ENCODE data around the gene CEACAM19. TPM values are rescaled to one million over a fixed set of nuclear protein-coding genes. Genes with fewer than 3 reads are reported as not detected.

Gene CEACAM19
- total and polyA plus RNA-seq, 2 of the 13 experiments (the other 11 are each of a cell fraction or from before 2014, with no cell fraction given): 1.3 to 4.0 TPM

DNA sequence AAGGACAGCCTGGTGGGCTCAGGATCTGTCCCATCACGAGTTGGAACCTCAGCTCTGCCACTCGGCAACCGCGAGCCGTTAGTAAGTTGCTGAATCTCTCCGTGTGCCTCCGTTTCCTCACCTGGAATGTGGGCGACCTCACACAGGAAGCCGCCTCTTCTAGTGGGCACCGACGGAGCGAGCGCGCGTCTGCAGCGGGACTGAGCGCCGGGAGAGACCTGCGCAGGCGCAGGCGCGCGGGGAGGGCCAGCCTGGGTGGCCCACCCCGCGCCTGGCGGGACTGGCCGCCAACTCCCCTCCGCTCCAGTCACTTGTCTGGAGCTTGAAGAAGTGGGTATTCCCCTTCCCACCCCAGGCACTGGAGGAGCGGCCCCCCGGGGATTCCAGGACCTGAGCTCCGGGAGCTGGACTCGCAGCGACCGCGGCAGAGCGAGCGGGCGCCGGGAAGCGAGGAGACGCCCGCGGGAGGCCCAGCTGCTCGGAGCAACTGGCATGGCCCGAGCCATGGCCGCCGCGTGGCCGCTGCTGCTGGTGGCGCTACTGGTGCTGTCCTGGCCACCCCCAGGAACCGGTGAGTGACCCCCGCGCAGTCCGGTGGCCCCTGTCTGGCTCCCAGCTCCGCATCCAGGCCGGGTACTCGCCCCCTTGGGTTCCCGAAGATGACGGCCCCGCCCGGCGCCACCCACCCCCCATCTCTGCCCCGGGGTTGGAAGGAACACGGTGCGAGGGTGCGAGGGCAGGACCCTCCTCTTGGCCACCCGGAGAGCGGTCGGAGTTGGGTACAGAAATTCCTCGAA is 27.5 kb upstream of the CEACAM19 start, which contains the start of gene PVR (continued):
- TF ChIP-seq ZBED4 (CRISPR knock-in tag; IDR thresholded peaks at IDR 0.05; ENCODE audit: borderline replicate concordance) (no peak), NFE2L2 (IDR thresholded peaks at IDR 0.05; ENCODE audit: low read length) (no peak), SRSF4 (IDR thresholded peaks at IDR 0.05; ENCODE audit: low read depth, low read length, poor library complexity, severe bottlenecking) (no peak), HNRNPLL (IDR thresholded peaks at IDR 0.05; ENCODE audit: low read depth, low read length, poor library complexity, severe bottlenecking) (peak; percentile 65), EED (CRISPR knock-in tag; IDR thresholded peaks at IDR 0.05) (no peak), ZNF768 (CRISPR knock-in tag; IDR thresholded peaks at IDR 0.05) (no peak), IRF2 (CRISPR knock-in tag; IDR thresholded peaks at IDR 0.05) (no peak), ZNF605 (CRISPR knock-in tag; IDR thresholded peaks at IDR 0.05) (no peak; the same call in 1 of the 2 replicates), THYN1 (CRISPR knock-in tag; IDR thresholded peaks at IDR 0.05; ENCODE audit: borderline replicate concordance, low read depth) (no peak), ZNF766 (CRISPR knock-in tag; IDR thresholded peaks at IDR 0.05; ENCODE audit: borderline replicate concordance) (no peak), FOXA1 (IDR thresholded peaks at IDR 0.05) (no peak), FOXA1 (CRISPR knock-in tag; IDR thresholded peaks at IDR 0.05) (no peak), ZNF180 (CRISPR knock-in tag; IDR thresholded peaks at IDR 0.05; ENCODE audit: borderline replicate concordance, low read depth) (no peak), PHF20 (CRISPR knock-in tag; IDR thresholded peaks at IDR 0.05) (0 out of 2 replicates have a peak, but pooled peaks have one; percentile 25), CCAR2 (optimal IDR thresholded peaks at IDR 0.05; ENCODE audit: low read depth, low read length) (no peak), NFKBIZ (CRISPR knock-in tag; IDR thresholded peaks at IDR 0.05) (peak; percentile 70; the same call in 1 of the 2 replicates), MAFG (CRISPR knock-in tag; IDR thresholded peaks at IDR 0.05) (no peak)
- TF ChIP-seq, protein P1, sequence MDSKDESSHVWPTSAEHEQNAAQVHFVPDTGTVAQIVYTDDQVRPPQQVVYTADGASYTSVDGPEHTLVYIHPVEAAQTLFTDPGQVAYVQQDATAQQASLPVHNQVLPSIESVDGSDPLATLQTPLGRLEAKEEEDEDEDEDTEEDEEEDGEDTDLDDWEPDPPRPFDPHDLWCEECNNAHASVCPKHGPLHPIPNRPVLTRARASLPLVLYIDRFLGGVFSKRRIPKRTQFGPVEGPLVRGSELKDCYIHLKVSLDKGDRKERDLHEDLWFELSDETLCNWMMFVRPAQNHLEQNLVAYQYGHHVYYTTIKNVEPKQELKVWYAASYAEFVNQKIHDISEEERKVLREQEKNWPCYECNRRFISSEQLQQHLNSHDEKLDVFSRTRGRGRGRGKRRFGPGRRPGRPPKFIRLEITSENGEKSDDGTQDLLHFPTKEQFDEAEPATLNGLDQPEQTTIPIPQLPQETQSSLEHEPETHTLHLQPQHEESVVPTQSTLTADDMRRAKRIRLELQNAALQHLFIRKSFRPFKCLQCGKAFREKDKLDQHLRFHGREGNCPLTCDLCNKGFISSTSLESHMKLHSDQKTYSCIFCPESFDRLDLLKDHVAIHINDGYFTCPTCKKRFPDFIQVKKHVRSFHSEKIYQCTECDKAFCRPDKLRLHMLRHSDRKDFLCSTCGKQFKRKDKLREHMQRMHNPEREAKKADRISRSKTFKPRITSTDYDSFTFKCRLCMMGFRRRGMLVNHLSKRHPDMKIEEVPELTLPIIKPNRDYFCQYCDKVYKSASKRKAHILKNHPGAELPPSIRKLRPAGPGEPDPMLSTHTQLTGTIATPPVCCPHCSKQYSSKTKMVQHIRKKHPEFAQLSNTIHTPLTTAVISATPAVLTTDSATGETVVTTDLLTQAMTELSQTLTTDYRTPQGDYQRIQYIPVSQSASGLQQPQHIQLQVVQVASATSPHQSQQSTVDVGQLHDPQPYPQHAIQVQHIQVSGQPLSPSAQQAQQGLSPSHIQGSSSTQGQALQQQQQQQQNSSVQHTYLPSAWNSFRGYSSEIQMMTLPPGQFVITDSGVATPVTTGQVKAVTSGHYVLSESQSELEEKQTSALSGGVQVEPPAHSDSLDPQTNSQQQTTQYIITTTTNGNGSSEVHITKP (CRISPR knock-in tag; IDR thresholded peaks at IDR 0.05; ENCODE audit: low read depth): no peak; the same call in 1 of the 2 replicates
- TF ChIP-seq, protein P2, sequence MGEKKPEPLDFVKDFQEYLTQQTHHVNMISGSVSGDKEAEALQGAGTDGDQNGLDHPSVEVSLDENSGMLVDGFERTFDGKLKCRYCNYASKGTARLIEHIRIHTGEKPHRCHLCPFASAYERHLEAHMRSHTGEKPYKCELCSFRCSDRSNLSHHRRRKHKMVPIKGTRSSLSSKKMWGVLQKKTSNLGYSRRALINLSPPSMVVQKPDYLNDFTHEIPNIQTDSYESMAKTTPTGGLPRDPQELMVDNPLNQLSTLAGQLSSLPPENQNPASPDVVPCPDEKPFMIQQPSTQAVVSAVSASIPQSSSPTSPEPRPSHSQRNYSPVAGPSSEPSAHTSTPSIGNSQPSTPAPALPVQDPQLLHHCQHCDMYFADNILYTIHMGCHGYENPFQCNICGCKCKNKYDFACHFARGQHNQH (CRISPR knock-in tag; IDR thresholded peaks at IDR 0.05): peak; percentile 34
- TF ChIP-seq, protein P3, sequence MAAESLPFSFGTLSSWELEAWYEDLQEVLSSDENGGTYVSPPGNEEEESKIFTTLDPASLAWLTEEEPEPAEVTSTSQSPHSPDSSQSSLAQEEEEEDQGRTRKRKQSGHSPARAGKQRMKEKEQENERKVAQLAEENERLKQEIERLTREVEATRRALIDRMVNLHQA (CRISPR knock-in tag; IDR thresholded peaks at IDR 0.05): no peak
